HG02970 (cell line): Measurements from ENCODE around the gene QPCT.
"Not testable (repeated sequence)": the region's sequence is repeated elsewhere in the genome, so short reads cannot be mapped to it uniquely, and the experiment has no call there.

Experiments
- ATAC-seq: cut with Tn5 transposase; IDR thresholded peaks from one replicate; pipeline ENCODE4 v1.9.1; 2021; ENCODE audit warnings: mild to moderate bottlenecking, moderate library complexity, moderate number of reproducible peaks; ENCODE audit not compliant: unreplicated experiment, low FRiP score

Gene QPCT

DNA sequence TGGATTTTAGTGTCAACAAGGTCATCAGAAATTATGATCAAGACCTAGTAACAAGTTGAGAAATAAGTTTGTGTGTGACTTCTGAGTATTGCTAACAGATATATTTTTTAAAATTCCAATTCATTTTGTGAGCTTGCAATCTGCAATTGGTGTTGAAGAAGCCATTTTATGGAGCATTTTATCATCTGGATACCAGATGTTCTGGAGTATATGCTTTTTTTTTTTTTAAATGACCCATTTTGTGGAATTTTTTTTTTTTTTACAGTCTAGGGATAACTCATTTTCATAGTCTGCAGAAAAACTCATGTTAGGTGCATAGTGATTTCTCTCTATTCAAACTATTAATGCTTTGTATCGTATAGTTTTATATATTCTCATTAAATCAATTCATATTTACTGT, 12.6 kb downstream of the QPCT start:
- no peak for ATAC-seq

GRCh38 chr2:37357530-37357929, 13.1 kb downstream of the QPCT start:
- ATAC-seq = no peak

GRCh38 chr2:37358466-37358865, 14.0 kb downstream of the QPCT start:
- ATAC-seq = no peak

- no peak for ATAC-seq
Measured at GRCh38 chr2:37361216-37361815, 16.9 kb downstream of the QPCT start.

DNA sequence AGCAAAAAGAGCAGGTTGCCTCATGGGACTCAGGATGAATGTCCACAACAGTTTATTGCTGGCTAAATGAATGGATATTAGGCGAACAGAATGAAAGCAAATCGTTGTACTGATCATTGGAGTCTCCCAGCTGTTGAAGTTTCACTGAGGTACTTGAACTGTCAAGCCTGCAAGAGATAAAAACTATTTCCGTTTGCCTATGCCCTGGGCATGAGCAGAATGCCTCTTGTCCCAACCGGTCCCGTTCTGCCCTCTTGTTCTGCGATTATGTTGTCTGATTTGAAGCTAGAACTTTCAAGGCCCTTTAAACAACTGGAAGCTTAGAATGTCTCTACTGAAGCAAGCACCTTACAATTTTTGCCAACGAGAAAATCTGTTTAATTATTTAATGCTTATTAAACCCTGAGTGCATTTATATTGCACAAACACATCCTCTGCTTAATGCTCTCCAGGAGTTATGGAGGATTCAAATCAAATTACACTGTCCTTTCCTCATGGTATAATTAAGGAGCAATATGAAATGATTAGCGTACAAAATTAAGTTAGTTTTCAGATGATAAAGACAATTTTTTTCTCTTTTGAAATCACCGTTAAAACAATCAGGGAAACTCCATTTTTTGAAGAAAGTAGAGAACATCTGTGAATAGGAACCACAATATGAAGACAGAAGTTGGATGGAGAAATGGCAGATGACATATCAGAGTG, 17.7 kb downstream of the QPCT start:
- no peak for ATAC-seq

DNA sequence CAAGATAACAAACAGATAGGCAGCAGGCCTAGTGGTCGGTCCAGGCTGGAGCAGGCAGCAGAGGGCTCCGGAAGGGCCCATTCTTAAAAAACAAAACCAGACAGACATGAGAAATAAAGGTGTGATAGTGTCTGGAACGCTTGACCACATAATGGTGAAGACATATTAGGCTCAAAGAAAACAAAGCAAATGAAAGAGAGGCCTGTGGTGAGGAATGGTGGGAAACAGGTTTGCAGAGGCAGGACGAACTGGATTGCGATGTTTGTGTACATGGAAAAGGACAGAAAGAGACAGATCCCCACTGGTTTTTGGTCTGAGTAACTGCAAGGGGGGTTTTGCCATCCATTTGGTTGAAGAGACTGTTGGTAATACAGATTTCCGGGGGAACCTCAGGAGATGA, 19.9 kb downstream of the QPCT start:
- no peak for ATAC-seq

GRCh38 chr2:37365669-37366068, 21.2 kb downstream of the QPCT start:
- ATAC-seq = no peak

GRCh38 chr2:37366773-37367172, 22.3 kb downstream of the QPCT start:
- ATAC-seq = no peak

DNA sequence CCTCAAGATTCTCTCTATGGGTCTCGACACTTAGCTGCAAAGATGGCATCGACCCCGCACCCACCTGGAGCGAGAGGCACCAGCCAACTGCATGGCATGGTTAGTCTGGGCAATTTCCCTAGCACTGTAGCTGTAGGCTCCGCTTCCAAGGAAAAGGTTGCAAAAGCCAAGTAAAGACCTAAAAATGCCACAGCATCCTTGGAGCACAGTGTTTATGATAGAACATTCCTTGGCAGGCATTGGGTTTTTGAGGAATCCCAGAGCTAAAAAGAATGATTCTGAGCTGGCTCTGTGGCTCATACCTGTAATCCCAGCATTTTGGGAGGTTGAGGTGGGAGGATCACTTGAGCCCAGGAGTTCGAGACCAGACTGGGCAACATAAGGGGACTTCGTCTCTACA, 22.9 kb downstream of the QPCT start:
- no peak for ATAC-seq

- ATAC-seq = no peak
Measured at GRCh38 chr2:37367984-37368383, 23.6 kb downstream of the QPCT start.

DNA sequence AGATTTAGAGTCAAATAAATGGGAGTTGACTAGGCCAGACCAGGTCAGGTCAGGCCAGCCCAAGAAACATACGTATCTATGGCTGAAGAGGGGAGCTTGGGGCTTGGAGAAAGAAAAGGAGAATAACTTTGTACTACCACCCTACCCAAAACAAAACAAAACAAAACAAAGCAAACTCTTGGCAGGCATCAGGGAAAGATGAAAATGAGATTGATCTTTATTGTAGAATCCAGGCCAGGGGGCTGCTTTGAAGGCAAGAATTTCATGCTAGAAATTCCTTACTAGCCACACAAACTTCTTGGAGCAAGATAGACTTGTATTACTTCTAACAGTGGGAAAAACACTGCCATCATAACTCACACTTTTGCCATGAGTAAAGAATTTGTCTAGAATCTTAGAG, 26.2 kb downstream of the QPCT start:
- no peak for ATAC-seq

GRCh38 chr2:37372000-37372399, 27.6 kb downstream of the QPCT start:
- ATAC-seq = no peak

DNA sequence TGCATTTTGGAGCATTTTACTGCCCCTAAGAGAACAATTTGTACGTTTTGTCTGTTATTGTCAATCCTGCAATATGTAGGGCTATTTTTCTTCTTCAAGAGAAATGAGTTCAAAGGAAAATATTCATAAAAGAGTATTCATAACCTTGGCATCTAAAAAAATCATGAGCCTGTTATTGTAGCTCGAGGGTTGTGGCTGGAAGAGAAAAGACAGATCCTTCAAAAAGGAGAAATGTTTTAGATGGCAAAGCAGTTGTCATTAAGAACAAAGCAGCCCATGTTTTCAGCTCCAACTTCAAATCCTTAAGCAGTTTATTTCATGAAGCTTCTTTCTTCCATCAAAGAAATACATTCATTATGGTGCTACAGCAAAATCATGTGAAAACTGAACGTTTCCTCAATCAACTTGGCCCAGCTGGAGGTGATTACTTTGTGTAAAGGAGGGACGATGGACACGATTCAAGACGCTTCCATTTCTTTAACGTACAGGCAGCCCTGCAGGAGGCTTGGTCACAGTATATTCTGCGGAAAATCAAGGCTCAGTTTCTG, 31.4 kb downstream of the QPCT start:
- ATAC-seq = peak; percentile 14

GRCh38 chr2:37376421-37377186, 32.2 kb downstream of the QPCT start:
- peak; percentile 84 for ATAC-seq

GRCh38 chr2:37377187-37377532, 32.7 kb downstream of the QPCT start:
- ATAC-seq = no peak

DNA sequence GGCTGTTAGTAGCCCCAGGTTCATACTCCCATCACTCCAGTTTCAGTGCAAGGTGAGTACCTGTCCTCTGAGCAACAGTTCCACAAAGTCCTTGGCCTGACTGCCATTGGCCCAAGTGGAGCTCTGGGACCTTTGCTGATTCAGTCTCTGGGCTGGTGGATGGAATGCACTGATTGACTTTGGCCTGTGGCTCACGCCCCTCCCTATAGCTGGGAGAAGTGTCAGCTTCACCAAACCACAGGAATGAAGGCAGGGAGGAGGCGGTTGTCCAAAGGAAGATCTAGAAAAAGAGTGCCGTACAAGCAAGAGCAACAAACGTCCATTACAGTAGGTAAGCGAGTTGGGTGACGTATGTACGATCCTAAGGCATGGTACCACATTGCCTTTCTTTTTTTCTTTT, 34.0 kb downstream of the QPCT start:
- ATAC-seq = no peak

- ATAC-seq = no peak
Measured at GRCh38 chr2:37379881-37380296, 35.5 kb downstream of the QPCT start.

DNA sequence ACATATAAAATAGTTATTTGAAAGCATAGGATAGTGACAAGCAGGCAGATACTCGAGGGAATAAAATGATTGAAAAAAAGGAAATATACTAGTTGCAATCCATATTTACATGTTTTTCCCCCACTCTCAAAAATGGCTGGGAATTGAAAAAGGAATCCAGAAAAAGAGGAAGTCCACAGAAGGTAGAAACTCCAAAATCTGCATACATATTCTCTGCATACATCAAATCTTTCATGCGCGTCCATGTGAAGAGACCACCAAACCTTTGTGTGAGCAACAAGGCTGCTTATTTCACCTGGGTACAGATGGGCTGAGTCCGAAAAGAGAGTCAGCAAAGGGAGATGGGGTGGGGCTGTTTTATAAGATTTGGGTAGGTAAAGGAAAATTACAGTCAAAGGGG, 36.4 kb downstream of the QPCT start:
- ATAC-seq = not testable (repeated sequence)

DNA sequence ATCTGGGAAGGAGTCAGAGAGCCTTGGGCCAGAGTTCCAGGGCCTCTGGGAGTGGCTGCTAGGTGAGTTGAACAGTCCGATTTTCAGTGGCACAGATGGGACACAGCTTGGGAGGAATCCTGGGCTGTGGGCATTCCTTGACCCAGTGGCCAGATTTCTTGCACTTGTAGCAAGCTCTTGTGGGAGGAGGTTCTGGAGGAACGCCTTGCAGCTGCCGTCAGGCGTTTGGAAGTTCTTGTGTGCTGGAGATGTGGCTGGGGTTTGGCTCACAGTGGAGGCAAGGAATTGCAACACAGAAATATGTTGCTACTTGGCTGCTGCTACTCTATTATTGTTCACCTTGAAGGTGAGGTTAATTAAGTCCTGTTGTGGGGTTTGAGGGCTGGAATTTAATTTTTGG, 39.8 kb downstream of the QPCT start:
- not testable (repeated sequence) for ATAC-seq

DNA sequence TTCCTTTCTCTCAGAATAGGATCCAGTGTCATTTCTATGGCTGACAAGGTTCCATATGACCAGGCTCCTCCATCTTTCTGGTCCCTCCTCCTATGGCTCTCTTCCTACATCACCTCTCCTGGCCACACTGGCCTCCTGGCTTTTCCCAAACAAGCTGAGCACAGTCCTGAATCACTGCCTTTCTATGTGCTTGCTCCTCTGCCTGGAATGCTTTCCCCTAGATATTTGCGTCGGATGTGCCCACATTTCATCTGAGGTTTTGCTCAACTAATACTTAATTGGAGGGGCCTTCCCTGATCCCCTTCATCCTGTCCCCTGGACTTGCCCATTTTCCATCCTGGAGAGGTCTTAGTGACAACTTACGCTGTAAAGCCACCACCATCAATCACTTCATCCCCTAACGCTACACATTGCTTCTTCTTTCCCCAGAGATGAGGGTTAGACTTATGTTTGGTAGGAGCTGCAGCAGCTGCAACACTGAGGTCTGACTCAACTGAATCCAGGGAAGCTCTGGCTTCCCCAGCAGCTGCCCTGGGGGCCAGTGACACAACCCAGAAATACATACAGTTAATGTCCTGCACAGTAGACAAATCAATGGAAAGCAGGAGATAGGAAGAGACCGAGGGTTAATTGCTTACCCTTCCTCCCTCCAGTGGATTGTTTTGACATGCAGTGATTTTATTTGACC, 42.9 kb downstream of the QPCT start:
- ATAC-seq = no peak

- no peak for ATAC-seq
Measured at GRCh38 chr2:37388074-37388473, 43.6 kb downstream of the QPCT start.
